Measurements from ENCODE around the gene DENR.

- TF ChIP-seq CTCF (IDR thresholded peaks at IDR 0.05) (no peak), POLR2A (IDR thresholded peaks at IDR 0.05) (no peak)
These were observed 59.2 kb downstream of the DENR start for GRCh38 chr12:122811777-122812176.

All from adrenal gland (tissue), 5 donors.